ENCODE results near the gene GALK2. TPM values are rescaled to one million over a fixed set of nuclear protein-coding genes. Genes with fewer than 3 reads are reported as not detected.

GALK2 gene
- total and polyA plus RNA-seq, 7 donors: 14.7 to 36.0 (median 16.3) TPM

DNA sequence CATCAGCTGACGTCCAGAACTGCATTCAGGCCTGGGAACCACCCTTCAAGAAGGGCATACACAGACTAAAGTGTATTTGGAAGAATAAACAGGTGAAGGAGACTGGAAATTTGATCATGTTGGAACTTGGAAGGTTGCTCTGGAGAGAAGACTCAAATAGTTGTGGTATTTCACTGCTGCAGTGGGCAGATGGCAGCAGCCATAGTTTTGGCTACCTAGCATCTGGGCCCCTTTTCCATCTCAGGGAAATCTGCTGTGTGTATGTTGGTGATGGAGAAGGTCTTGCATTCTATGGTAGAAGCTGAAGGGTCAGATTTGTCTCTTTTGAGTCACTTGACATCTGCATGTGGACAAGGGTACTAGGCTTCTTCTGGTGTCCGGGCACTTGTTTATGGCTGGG, 138.6 kb downstream of the GALK2 start:
- Histone ChIP-seq H3K4me1 (peaks cover 23% of the 10 kb centered on the region), H3K4me3 (no peak overlapping the region), H3K36me3 (ENCODE audit: insufficient read depth in 1 of 2, low read depth in 1 of 2) (peaks cover 0 to 11% of the 10 kb centered on the region in 2 donors), H3K27ac (no peak overlapping the region), H3K9me3 (no peaks in the 10 kb centered on the region), H3K27me3 (ENCODE audit: insufficient read depth in 3 of 3, low read length in 2 of 3) (no peaks in the 10 kb centered on the region)
- intact Hi-C loops (cut with DNase I): no loop called here
- TF ChIP-seq, protein P1, sequence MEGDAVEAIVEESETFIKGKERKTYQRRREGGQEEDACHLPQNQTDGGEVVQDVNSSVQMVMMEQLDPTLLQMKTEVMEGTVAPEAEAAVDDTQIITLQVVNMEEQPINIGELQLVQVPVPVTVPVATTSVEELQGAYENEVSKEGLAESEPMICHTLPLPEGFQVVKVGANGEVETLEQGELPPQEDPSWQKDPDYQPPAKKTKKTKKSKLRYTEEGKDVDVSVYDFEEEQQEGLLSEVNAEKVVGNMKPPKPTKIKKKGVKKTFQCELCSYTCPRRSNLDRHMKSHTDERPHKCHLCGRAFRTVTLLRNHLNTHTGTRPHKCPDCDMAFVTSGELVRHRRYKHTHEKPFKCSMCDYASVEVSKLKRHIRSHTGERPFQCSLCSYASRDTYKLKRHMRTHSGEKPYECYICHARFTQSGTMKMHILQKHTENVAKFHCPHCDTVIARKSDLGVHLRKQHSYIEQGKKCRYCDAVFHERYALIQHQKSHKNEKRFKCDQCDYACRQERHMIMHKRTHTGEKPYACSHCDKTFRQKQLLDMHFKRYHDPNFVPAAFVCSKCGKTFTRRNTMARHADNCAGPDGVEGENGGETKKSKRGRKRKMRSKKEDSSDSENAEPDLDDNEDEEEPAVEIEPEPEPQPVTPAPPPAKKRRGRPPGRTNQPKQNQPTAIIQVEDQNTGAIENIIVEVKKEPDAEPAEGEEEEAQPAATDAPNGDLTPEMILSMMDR (IDR thresholded peaks at IDR 0.05): no peak
- DNase-seq (no peak), ATAC-seq (peak in 2 of 4 donors; percentile 38 to 39)
- WGBS, 3 donors: 51 to 52% (median 52%) methylated on average over 2 of the region's 2 CpGs

DNA sequence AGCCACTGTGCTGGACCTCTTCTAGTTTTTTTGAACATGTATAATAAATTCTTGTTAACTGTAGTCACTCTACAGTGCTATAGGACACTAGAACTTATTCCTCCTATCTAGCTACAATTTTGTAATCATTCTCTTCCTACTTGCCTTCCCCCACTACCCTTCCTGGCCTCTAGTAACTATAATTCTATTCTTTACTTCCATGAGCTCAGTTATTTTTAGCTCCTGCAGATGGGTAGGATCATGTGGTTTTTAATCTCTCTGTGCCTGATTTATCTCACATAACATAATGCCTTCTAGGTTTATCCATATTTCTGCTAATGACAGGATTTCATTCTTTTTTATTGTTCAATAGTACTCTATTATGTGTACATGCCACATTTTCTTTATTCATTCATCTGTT, 139.8 kb downstream of the GALK2 start:
- H3K27ac ChIP-seq: no peak overlapping the region
- TF ChIP-seq, protein P1 (IDR thresholded peaks at IDR 0.05): no peak
- H3K36me3 ChIP-seq (ENCODE audit: insufficient read depth in 1 of 2, low read depth in 1 of 2): no peaks in the 10 kb centered on the region
- H3K4me3 ChIP-seq: no peak overlapping the region
- no peak for DNase-seq
- peak in 1 of 4 donors; percentile 51 for ATAC-seq
- H3K4me1 ChIP-seq: peaks cover 35% of the 10 kb centered on the region
- no peaks in the 10 kb centered on the region for H3K9me3 ChIP-seq
- intact Hi-C loops (cut with DNase I): no loop called here
- no peaks in the 10 kb centered on the region for H3K27me3 ChIP-seq (ENCODE audit: insufficient read depth in 3 of 3, low read length in 2 of 3)

DNA sequence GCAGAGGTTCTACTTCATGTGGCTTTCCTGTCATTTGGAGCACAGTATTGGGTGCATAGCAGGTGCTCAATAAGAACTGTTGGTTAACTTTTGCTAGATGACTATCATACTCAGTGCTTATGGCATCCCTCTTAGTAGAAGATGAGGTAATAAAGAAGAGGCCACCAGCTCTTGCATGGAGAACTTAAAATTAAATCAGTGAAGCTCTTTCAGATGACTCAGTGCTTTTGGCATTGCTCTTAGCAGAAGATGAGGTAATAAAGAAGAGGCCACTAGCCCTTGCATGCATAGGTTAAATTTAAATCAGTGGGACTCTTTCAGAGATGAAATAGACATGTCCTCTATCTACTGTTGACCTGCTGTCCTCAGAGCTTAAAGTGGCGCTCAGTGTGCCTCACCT, 143.6 kb downstream of the GALK2 start:
- H3K9me3 ChIP-seq: no peaks in the 10 kb centered on the region
- no peak overlapping the region for H3K4me3 ChIP-seq
- TF ChIP-seq, protein P1 (IDR thresholded peaks at IDR 0.05): no peak
- H3K27me3 ChIP-seq (ENCODE audit: insufficient read depth in 3 of 3, low read length in 2 of 3): no peaks in the 10 kb centered on the region
- no peak overlapping the region for H3K27ac ChIP-seq
- peak; percentile 80 to 96 (median 85) for ATAC-seq
- 89 to 97% (median 96%) methylated on average over 1 of the region's 1 CpG for WGBS, 3 donors
- peaks cover 34% of the 10 kb centered on the region for H3K4me1 ChIP-seq
- intact Hi-C loops (cut with DNase I): no loop called here
- no peaks in the 10 kb centered on the region for H3K36me3 ChIP-seq (ENCODE audit: insufficient read depth in 1 of 2, low read depth in 1 of 2)
- no peak for DNase-seq

DNA sequence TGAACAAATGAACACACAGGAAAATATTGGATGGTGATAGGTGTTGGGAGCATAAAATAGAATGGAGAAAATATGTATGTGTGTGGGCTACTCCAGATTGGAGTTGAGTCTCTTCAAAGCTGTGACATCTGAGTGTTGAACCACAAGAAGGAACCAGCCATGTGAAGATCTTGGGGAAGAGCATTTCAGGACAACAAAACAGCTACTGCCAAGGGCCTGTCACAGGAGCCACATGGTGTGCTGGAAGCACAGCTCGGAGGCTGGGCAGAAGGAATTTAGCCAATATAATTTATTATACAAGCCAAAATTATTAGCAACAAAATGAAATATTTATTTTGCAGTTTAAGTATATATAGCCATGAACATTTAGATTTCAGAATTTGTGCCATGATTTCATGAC, 144.7 kb downstream of the GALK2 start:
- intact Hi-C loops (cut with DNase I): no loop called here
- peak in 1 of 2 donors; percentile 14 for DNase-seq
- TF ChIP-seq, protein P1 (IDR thresholded peaks at IDR 0.05): no peak

DNA sequence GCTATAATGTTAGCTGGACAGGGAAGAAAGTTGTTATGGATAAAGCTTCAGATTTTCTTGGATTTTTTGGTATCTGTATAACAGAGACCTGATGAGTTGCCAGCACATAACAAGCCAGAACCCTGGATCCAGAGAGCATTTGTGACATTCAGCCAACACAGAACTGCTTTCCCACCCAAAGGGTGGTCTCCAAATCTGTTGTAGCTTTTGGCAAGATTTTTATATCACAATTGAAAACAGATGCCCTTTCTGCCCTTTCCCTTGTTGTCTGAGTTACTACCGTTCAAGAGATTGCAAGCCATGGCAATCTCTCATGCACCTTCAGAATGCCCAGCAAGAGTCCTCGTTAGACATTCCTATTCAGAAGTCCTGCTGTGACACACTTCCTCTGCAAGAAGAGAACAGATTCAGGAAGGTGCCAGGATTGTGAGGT, 145.4 kb downstream of the GALK2 start:
- ATAC-seq (no peak), DNase-seq (no peak)
- Histone ChIP-seq H3K4me3 (no peak overlapping the region), H3K36me3 (ENCODE audit: insufficient read depth in 1 of 2, low read depth in 1 of 2) (peaks cover 4 to 10% of the 10 kb centered on the region in 2 donors), H3K27me3 (ENCODE audit: insufficient read depth in 3 of 3, low read length in 2 of 3) (no peaks in the 10 kb centered on the region), H3K4me1 (peaks cover 21% of the 10 kb centered on the region), H3K9me3 (no peaks in the 10 kb centered on the region), H3K27ac (no peak overlapping the region)
- intact Hi-C loops (cut with DNase I): no loop called here
- TF ChIP-seq, protein P1 (IDR thresholded peaks at IDR 0.05): no peak
- 28 to 60% (median 31%) methylated on average over 2 of the region's 2 CpGs for WGBS, 3 donors

More for the DNA sequence above, 144.7 kb downstream of the GALK2 start:
- Histone ChIP-seq H3K4me3 (no peak overlapping the region), H3K4me1 (peaks cover 24% of the 10 kb centered on the region), H3K27me3 (ENCODE audit: insufficient read depth in 3 of 3, low read length in 2 of 3) (no peaks in the 10 kb centered on the region), H3K27ac (no peak overlapping the region), H3K9me3 (no peaks in the 10 kb centered on the region), H3K36me3 (ENCODE audit: insufficient read depth in 1 of 2, low read depth in 1 of 2) (peaks cover 0 to 3% of the 10 kb centered on the region in 2 donors)
- peak in 2 of 4 donors; percentile 43 to 59 for ATAC-seq
- 20 to 57% (median 31%) methylated on average over 1 of the region's 1 CpG for WGBS, 3 donors
